ENCODE results near the gene TMEM209. TPM values are rescaled to one million over a fixed set of nuclear protein-coding genes. Genes with fewer than 3 reads are reported as not detected.

Gene TMEM209
- polyA plus RNA-seq, 10 donors = 7.8 to 14.3 (median 11.1) TPM

- peak in 1 of 3 donors; percentile 81 for DNase-seq
These were observed 60.7 kb downstream of the TMEM209 start for GRCh38 chr7:130144312-130145171.

GRCh38 chr7:130143986-130144311, 61.3 kb downstream of the TMEM209 start:
- DNase-seq = no peak

- no peak for DNase-seq
These were observed 61.9 kb downstream of the TMEM209 start for GRCh38 chr7:130143334-130143732.

GRCh38 chr7:130142654-130143333, 62.4 kb downstream of the TMEM209 start:
- no peak for DNase-seq

- DNase-seq = peak in 1 of 3 donors; percentile 81
These were observed 63.1 kb downstream of the TMEM209 start for GRCh38 chr7:130141884-130142653.

- peak; percentile 84 to 97 (median 90) for DNase-seq
These were observed 63.9 kb downstream of the TMEM209 start for GRCh38 chr7:130141161-130141883.

GRCh38 chr7:130140551-130141160, 64.5 kb downstream of the TMEM209 start:
- DNase-seq = peak in 1 of 3 donors; percentile 53

GRCh38 chr7:130139193-130139960, 65.8 kb downstream of the TMEM209 start:
- DNase-seq = no peak

- DNase-seq = no peak
These were observed 68.0 kb downstream of the TMEM209 start for GRCh38 chr7:130137207-130137606.

- DNase-seq = no peak
These were observed 68.5 kb downstream of the TMEM209 start for GRCh38 chr7:130136579-130137167.

- DNase-seq = no peak
These were observed 69.7 kb downstream of the TMEM209 start for GRCh38 chr7:130135208-130136205.

- DNase-seq = no peak
These were observed 70.5 kb downstream of the TMEM209 start for GRCh38 chr7:130134726-130135125.

GRCh38 chr7:130134106-130134636, 71.0 kb downstream of the TMEM209 start:
- no peak for DNase-seq

GRCh38 chr7:130133029-130133782, 72.0 kb downstream of the TMEM209 start:
- DNase-seq = no peak

GRCh38 chr7:130131964-130132875, 73.0 kb downstream of the TMEM209 start:
- no peak for DNase-seq

- no peak for DNase-seq
These were observed 73.9 kb downstream of the TMEM209 start for GRCh38 chr7:130131191-130131834.

Data from muscle of back (tissue), 11 donors.